IMR-90 (cell line): ENCODE results near the gene ADPRHL1. TPM values are rescaled to one million over a fixed set of nuclear protein-coding genes. Genes with fewer than 3 reads are reported as not detected.
A peak's percentile ranks its signal among the peaks of the same experiment; 100 is the strongest.

Source experiments
- ATAC-seq: fragments of 200-7000 bp; cut with Tn5 transposase; 2 replicates; pipeline ENCODE4 v1.9.1; 2020; ENCODE audit warnings: low read depth, mild to moderate bottlenecking, moderate library complexity
- BruUV-seq: library from RNA; stranded (reverse); fragments of 400-500 nt; replicated peaks from 2 replicates; lab custom pipeline; 2021; lab: Mats Ljungman, UMichigan
- CTCF ChIA-PET: fragments of 300-600 bp; formaldehyde crosslinking; extraction: SDS; loops from one replicate; lab custom pipeline; 2021; ENCODE audit warnings: antibody characterized with exemption; lab: Yijun Ruan, JAX
- POLR2A ChIA-PET: fragments of 300-600 bp; sonication (Branson Sonifier 250); formaldehyde crosslinking; loops from one replicate; lab custom pipeline; 2022; ENCODE audit warnings: antibody characterized with exemption; ENCODE audit not compliant: unreplicated experiment; lab: Charles Lee
- DNase-seq: peaks from one replicate; pipeline ENCODE4 v3.0.0; 2013
- H2AFZ ChIP-seq: replicated peaks from 2 replicates; pipeline ENCODE3; 2013; ENCODE audit warnings: low read length, mild to moderate bottlenecking; ENCODE audit not compliant: poor library complexity
- H2AK5ac ChIP-seq: 2 replicates; pipeline ENCODE4 v1.6.1; 2013; ENCODE audit warnings: low read depth, low read length, inconsistent platforms
- H2AK9ac ChIP-seq: replicated peaks from 2 replicates; pipeline ENCODE3; 2013; ENCODE audit warnings: mild to moderate bottlenecking, low read depth, low read length, moderate library complexity; ENCODE audit not compliant: poor library complexity
- H2BK120ac ChIP-seq: 2 replicates; pipeline ENCODE4 v1.6.1; 2013; ENCODE audit warnings: low read depth, low read length, inconsistent platforms
- H2BK15ac ChIP-seq: 3 replicates; pipeline ENCODE4 v1.6.1; 2013; ENCODE audit warnings: low read depth, low read length, inconsistent platforms
- H2BK20ac ChIP-seq: 2 replicates; pipeline ENCODE4 v1.6.1; 2013; ENCODE audit warnings: low read depth, mild to moderate bottlenecking, inconsistent platforms, low read length, moderate library complexity
- H2BK5ac ChIP-seq: 2 replicates; pipeline ENCODE4 v1.6.1; 2013; ENCODE audit warnings: mild to moderate bottlenecking, low read depth, low read length, inconsistent platforms; ENCODE audit not compliant: poor library complexity, severe bottlenecking
- H3K14ac ChIP-seq: replicated peaks from 2 replicates; pipeline ENCODE4 v1.6.1; 2013; ENCODE audit warnings: low read depth, low read length, inconsistent platforms
- H3K18ac ChIP-seq: 2 replicates; pipeline ENCODE4 v1.6.1; 2013; ENCODE audit warnings: low read depth, low read length, control low read depth
- H3K23ac ChIP-seq: 2 replicates; pipeline ENCODE4 v1.6.1; 2013; ENCODE audit warnings: low read depth, low read length, inconsistent platforms
- H3K27ac ChIP-seq: 2 replicates; pipeline ENCODE4 v1.5.1; 2013; ENCODE audit warnings: mild to moderate bottlenecking, control low read depth, low read length; ENCODE audit not compliant: insufficient read depth
- H3K27me3 ChIP-seq: 2 replicates; pipeline ENCODE4 v1.6.1; 2013; ENCODE audit warnings: low read length; ENCODE audit not compliant: control insufficient read depth, insufficient read depth
- H3K36me3 ChIP-seq: 2 replicates; pipeline ENCODE4 v1.6.1; 2013; ENCODE audit warnings: low read length, mixed read lengths; ENCODE audit not compliant: control insufficient read depth, insufficient read depth
- H3K4ac ChIP-seq: 2 replicates; pipeline ENCODE4 v1.6.1; 2013; ENCODE audit warnings: low read depth, low read length, inconsistent platforms
- H3K4me1 ChIP-seq: 2 replicates; pipeline ENCODE4 v1.6.1; 2013; ENCODE audit warnings: low read length, mixed read lengths; ENCODE audit not compliant: control insufficient read depth, insufficient read depth
- H3K4me2 ChIP-seq: 2 replicates; pipeline ENCODE4 v1.6.1; 2013; ENCODE audit warnings: low read depth, mild to moderate bottlenecking, control low read depth, low read length, moderate library complexity
- H3K4me3 ChIP-seq: 2 replicates; pipeline ENCODE4 v1.5.1; 2013; ENCODE audit warnings: low read depth, mild to moderate bottlenecking, control low read depth, low read length, moderate library complexity; ENCODE audit not compliant: insufficient read depth
- H3K56ac ChIP-seq: 2 replicates; pipeline ENCODE4 v1.6.1; 2013; ENCODE audit warnings: low read length, inconsistent platforms; ENCODE audit not compliant: insufficient read depth; ENCODE audit errors: extremely low read depth
- H3K79me1 ChIP-seq, 2 experiments: 2 replicates each; pipeline ENCODE4 v1.6.1; 2013; ENCODE audit warnings: low read length in 2 of 2, inconsistent platforms in 1 of 2, low read depth in 1 of 2
- H3K9ac ChIP-seq: 2 replicates; pipeline ENCODE4 v1.6.1; 2013; ENCODE audit warnings: low read depth, low read length, control low read depth
- H3K9me1 ChIP-seq: 2 replicates; pipeline ENCODE4 v1.6.1; 2013; ENCODE audit warnings: low read length, inconsistent platforms; ENCODE audit not compliant: insufficient read depth
- H3K9me3 ChIP-seq: 2 replicates; pipeline ENCODE4 v1.6.1; 2013; ENCODE audit warnings: low read length; ENCODE audit not compliant: control insufficient read depth, insufficient read depth
- H4K20me1 ChIP-seq: 2 replicates; pipeline ENCODE4 v1.6.1; 2013; ENCODE audit warnings: low read length, inconsistent platforms; ENCODE audit not compliant: insufficient read depth
- H4K5ac ChIP-seq: 2 replicates; pipeline ENCODE4 v1.6.1; 2013; ENCODE audit warnings: mild to moderate bottlenecking, low read depth, low read length, control low read depth
- H4K8ac ChIP-seq, 2 experiments: 2 replicates each; pipeline ENCODE4 v1.6.1; 2013; ENCODE audit warnings: low read depth in 2 of 2, low read length in 2 of 2, control low read depth in 1 of 2, inconsistent platforms in 1 of 2
- H4K91ac ChIP-seq: 2 replicates; pipeline ENCODE4 v1.6.1; 2013; ENCODE audit warnings: low read depth, low read length, inconsistent platforms; ENCODE audit not compliant: insufficient read depth
- CEBPB ChIP-seq: IDR thresholded peaks from 2 replicates; pipeline ENCODE4 v1.6.1; 2012; ENCODE audit warnings: low read depth, low read length, improper control_type of control experiment
- FOS ChIP-seq: fragments of 150-350 bp; IDR thresholded peaks from 2 replicates; pipeline ENCODE4 v1.6.1; 2016; ENCODE audit warnings: low read depth, low read length
- NFE2L2 ChIP-seq: fragments of 150-350 bp; IDR thresholded peaks from 2 replicates; pipeline ENCODE4 v1.6.1; 2016; ENCODE audit warnings: low read depth, mild to moderate bottlenecking, low read length
- RFX5 ChIP-seq: IDR thresholded peaks from 2 replicates; pipeline ENCODE4 v1.8.0; 2012; ENCODE audit warnings: low read depth, mild to moderate bottlenecking, low read length, moderate library complexity
- SMC3 ChIP-seq: fragments of 150-350 bp; IDR thresholded peaks from 2 replicates; pipeline ENCODE4 v1.6.1; 2016; ENCODE audit warnings: low read depth, mild to moderate bottlenecking, antibody characterized with exemption, low read length, moderate library complexity
- WGBS, 2 experiments: methylation state at CpG; one replicate each; pipeline versions ENCODE4 v1.1.5 to v1.1.7; 2013; ENCODE audit warnings: missing lambda C conversion rate in 2 of 2; ENCODE audit not compliant: insufficient read length in 1 of 2; ENCODE audit errors: extremely low coverage in 2 of 2; 5-methylcytosine and 5-hydroxymethylcytosine counted together
- dilution Hi-C: fragments of 300-500 bp; cut with HindIII; formaldehyde crosslinking; loops from one replicate; pipeline ENCODE4 v1.14.3; 2018; ENCODE audit warnings: low sequenced_read_pairs; ENCODE audit not compliant: unreplicated experiment
- in situ Hi-C: fragments of 300-500 bp; cut with MboI; formaldehyde crosslinking; loops from 3 replicates; pipeline ENCODE4 v1.14.3; 2019; ENCODE audit warnings: low sequenced_read_pairs, inconsistent platforms, mixed read lengths
- intact Hi-C: fragments of 100-400 bp; cut with micrococcal nuclease; formaldehyde crosslinking; loops from 2 replicates; pipeline ENCODE4 v1.10.0; 2022
- polyA plus RNA-seq, 3 experiments: library from polyadenylated mRNA; depleted of rRNA; stranded (reverse); fragments of >200 nt; gene quantifications; 2 replicates each; pipeline ENCODE4 v1.2.3, GENCODE V29; 2012; ENCODE audit warnings: low replicate concordance in 1 of 3
- total RNA-seq: library from RNA; depleted of rRNA; stranded (reverse); fragments of >200 nt; gene quantifications from 2 replicates; pipeline ENCODE4 v1.2.3, GENCODE V29; 2012

The ADPRHL1 gene
- total and polyA plus RNA-seq, 2 of the 4 experiments (the other 2 are of a cell fraction): 0.36 to 0.67 TPM

- no peak overlapping the region for H4K8ac ChIP-seq
- DNase-seq (peak; percentile 28), ATAC-seq (no peak)
- H3K4ac ChIP-seq: no peak overlapping the region
- no peaks in the 10 kb centered on the region; the same call in 1 of the 2 replicates for H4K20me1 ChIP-seq
- no TSS peak for BruUV-seq
- H3K56ac ChIP-seq: no peak overlapping the region
- H3K23ac ChIP-seq: no peak overlapping the region
- no peak overlapping the region for H3K27ac ChIP-seq
- H2AFZ ChIP-seq: no peak overlapping the region
- H2BK120ac ChIP-seq: no peak overlapping the region
- H3K27me3 ChIP-seq: no peaks in the 10 kb centered on the region
- H3K14ac ChIP-seq: no peak overlapping the region
- H4K91ac ChIP-seq: no peak overlapping the region
- H3K36me3 ChIP-seq: peaks cover 30% of the 10 kb centered on the region
- no peak overlapping the region for H3K4me3 ChIP-seq
- no peak overlapping the region for H4K5ac ChIP-seq
- in situ Hi-C loops (no loop called here), dilution Hi-C loops (no loop called here), intact Hi-C loops (loop anchor here (1.0 kb wide), 1 partner anchor 11 kb away; no protein-coding TSS in a partner anchor)
- H2BK20ac ChIP-seq: no peak overlapping the region
- no peak overlapping the region for H3K18ac ChIP-seq
- peaks cover 14 to 26% of the 10 kb centered on the region in 2 experiments for H3K79me1 ChIP-seq
- no peaks in the 10 kb centered on the region for H3K9me3 ChIP-seq
- peaks cover 8% of the 10 kb centered on the region; the same call in 1 of the 2 replicates for H3K9me1 ChIP-seq
- CTCF ChIA-PET: interaction anchor here (1.0 kb wide), 1 partner anchor 11 kb away, joined by 3 read pairs; no protein-coding TSS in a partner anchor
- H2AK9ac ChIP-seq: no peak overlapping the region
- no peak overlapping the region for H2BK5ac ChIP-seq
- no peak for TF ChIP-seq FOS
- no peak for TF ChIP-seq RFX5
- TF ChIP-seq NFE2L2: no peak
- TF ChIP-seq CEBPB: no peak
- no peak for TF ChIP-seq SMC3
- no peak overlapping the region for H2AK5ac ChIP-seq
- POLR2A ChIA-PET: no interaction called here
- no peak overlapping the region for H3K4me2 ChIP-seq
- no peak overlapping the region for H3K9ac ChIP-seq
- H2BK15ac ChIP-seq: no peak overlapping the region
- peaks cover 2% of the 10 kb centered on the region; the same call in 1 of the 2 replicates for H3K4me1 ChIP-seq
- no CpG with 5 or more reads among the region's 3 CpGs for WGBS, 2 experiments
These were observed 24.4 kb upstream of the ADPRHL1 start for GRCh38 chr13:113477724-113478123.
